GM10847 (cell line): ENCODE measurements around the gene BCR.

ENCODE experiments used
- POLR2A ChIP-seq: IDR thresholded peaks from 2 replicates; pipeline ENCODE4 v1.6.1; 2011; ENCODE audit not compliant: insufficient read length; ENCODE audit errors: extremely low read depth

The BCR gene

GRCh38 chr22:23202812-23203451, 22.6 kb downstream of the BCR start:
- no peak for TF ChIP-seq POLR2A

GRCh38 chr22:23203452-23204124, 23.3 kb downstream of the BCR start:
- no peak for TF ChIP-seq POLR2A

DNA sequence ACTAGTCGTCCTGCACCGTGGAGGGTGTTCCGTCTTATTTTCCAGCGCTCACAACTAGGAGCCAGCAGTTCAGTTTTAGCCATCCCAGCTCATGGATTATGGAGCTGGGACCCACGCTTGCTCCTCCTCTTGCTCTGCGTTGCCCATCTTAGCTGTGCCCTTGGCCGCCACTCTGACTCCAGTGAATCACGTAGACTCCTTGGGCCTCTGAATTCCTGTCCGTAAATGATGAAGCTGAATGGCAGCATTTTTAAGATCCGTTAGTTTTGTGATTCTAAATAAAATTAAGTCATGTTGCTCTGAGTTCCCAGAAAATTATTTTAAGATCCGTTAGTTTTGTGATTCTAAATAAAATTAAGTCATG, 23.8 kb downstream of the BCR start:
- no peak for TF ChIP-seq POLR2A

DNA sequence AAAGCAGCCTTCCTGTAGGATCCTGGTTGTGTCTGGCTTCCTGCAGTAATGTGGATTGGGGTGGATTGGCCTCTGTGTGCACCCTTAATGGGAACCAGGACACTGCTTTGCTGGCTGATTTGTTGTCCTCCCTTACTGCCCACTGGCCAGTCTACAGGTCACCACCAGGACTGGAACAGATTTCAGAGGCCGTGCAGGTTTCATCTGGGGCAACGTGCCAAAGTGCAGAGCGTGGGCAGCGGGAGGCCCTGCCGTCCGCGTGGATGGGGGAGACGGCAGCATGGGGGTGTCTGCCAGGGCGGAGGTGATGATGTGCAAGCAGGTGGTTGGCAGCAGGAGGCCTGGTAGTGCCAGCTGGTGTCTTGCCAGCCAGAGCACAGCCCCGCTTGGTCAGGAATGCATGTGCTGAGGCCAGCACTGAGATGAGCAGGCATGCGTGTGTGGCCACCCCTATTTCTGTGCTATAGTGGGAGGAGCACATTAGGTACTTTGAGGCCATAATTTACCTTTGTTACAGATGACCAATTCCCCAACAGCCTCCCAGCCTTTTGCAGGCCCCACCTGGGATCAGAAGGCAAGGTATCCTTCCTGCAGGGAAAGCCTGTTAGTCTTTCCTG, 24.3 kb downstream of the BCR start:
- no peak for TF ChIP-seq POLR2A

- TF ChIP-seq POLR2A, result no peak
These were observed 25.2 kb downstream of the BCR start for GRCh38 chr22:23205339-23206049.

DNA sequence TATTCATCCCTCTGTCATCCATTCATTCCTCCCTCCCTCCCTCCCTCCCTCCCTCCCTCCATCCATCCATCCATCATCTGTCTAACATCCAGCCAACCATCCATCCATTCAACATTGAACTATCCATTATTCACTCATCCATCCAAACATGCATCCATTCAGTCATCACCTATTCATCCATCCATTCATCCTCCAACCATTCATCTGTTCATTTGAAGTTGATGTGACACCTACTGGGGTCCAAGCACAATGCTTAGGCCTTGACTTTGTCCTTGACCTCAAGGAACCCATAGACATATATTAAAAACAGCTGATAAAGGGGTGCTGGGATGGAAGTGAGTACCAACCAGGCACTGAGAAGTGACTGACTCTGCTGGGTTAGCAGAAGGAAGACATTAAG, 26.6 kb downstream of the BCR start:
- TF ChIP-seq POLR2A, result no peak

GRCh38 chr22:23207729-23208393, 27.6 kb downstream of the BCR start:
- no peak for TF ChIP-seq POLR2A

DNA sequence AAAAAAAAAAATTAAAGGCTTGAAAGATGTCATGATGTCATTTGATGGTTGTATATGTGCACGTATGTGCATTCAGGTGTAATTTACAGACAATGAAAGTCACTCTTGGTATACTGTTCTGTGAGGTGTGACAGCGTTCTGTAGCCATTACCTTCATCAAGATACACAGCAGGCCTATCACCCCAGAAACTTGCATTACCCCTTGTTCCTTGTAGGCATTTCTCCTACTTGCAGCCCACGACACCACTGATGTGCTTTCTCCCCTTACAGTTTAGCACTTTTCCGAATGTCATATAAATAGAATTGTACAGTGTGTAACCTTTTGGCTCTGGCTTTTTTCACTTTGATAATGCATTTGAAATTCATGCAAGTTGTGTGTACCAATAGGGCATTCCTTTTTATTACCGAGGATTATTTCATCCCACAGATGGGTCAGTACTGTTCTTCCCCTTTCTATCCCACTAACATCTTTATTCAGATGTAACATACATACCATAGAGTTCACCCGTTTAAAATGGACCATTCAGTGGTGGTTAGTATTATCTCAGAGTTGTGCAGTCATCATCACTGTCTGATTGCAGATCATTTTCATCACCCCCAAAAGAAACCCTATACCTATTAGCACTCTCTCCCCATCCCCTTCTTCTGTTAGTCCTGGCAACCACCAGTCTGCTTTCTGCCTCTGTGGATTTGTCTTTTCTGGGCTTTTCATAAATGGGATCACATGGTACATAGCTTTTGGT, 30.3 kb downstream of the BCR start:
- TF ChIP-seq POLR2A, result no peak

DNA sequence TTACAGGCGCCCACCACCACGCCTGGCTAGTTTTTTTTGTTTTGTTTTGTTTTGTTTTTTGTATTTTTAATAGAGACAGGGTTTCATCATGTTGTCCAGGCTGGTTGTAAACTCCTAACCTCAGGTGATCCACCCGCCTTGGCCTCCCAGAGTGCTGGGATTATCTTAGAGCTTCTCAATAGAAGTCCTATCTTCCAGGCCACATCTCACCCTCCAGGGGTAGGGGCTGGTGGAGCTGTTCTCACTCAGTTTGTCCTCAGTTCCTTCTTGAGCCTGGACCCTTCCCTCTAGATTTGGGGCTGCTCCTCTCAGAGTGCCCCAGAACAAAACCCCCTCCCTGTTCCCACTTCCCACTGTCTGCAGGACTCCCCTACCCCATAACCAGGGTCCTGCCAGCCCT, 31.3 kb downstream of the BCR start:
- no peak for TF ChIP-seq POLR2A

DNA sequence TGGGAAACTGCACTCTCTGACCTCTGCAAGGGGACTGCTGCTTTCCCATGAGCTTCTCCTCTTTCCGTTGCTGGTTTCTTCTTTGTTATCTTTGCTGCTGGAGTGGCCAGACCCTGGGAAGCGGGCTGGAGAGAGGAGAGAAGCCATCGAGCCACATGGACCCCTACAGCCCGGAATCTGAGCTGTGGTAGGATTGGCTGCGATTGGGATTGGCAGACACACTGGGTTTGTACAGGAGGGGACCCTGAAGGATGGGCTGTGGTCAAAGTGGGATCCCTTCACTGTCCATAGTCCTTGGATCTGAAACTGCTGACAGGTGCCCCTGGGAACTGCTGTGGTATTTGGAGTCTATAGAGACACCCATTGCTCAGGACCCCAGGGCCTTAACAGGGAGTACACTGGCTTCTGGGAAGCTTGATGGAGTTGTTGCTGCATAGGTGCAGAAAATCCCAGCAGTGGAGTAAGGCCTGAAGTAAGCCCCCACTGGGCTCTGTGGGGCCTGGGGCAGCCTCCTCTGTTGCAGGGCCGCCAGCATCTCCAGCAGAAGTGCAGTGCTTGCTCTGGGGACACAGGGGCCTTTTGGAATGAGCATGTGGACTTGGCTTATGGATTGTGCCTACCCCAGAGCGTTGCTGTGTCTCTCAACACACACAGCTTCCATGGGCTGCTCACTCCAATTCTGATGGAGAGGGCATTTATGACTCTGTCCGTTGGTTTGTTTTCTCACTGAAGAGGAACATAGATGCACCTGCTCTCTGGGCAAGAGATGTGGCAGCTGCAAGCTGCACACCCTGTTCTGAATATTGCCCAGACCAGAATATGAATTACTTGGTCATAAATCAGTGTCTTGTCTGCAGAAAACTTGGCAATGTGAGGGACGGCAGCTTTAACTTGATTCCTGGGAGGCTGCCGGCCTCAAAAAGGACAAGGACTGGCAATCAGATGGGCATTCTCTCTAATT, 32.0 kb downstream of the BCR start:
- TF ChIP-seq POLR2A, result no peak

DNA sequence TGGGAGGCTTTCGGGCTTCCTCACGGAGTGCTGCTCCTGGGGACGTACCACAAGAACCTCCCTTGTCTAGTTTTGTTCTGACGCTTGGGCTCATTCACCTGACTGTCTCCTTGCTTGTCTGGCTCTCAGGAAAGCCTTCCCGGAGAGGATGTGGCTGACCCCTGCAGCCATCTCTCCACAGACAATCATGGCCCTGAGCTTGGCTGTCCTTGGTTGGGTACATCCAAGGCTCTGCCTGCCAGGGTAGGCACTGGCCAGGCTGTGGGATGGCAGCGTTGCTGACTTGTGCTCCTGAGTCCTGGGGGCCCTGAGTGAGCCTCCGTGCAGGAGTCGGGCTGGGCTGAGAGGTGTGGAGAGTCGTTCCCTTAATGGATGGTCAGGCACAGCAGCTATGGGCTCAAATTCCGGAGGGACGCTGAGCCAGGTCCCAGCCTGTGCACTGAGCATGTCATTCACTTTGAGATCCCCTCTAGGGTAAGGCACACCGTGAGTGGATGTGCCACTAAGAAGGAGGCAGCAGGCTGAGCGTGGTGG, 32.8 kb downstream of the BCR start:
- no peak for TF ChIP-seq POLR2A

- TF ChIP-seq POLR2A, result no peak
These were observed 33.4 kb downstream of the BCR start for GRCh38 chr22:23213581-23214334.

GRCh38 chr22:23214398-23214797, 34.1 kb downstream of the BCR start:
- no peak for TF ChIP-seq POLR2A
